Measurements from ENCODE around the gene HLA-DPA1. TPM values are rescaled to one million over a fixed set of nuclear protein-coding genes. Genes with fewer than 3 reads are reported as not detected.
A peak's percentile ranks its signal among the peaks of the same experiment; 100 is the strongest.

HLA-DPA1 gene
- total RNA-seq, 1 donor: 0.18 TPM

- no peak overlapping the region for H3K4me3 ChIP-seq (ENCODE audit: low read depth, low read length)
- no peak for TF ChIP-seq CTCF (IDR thresholded peaks at IDR 0.05; ENCODE audit: insufficient read depth, low read length)
- no peak for DNase-seq (ENCODE audit: low read depth)
Measured at GRCh38 chr6:33034554-33034953, 38.9 kb downstream of the HLA-DPA1 start.

GRCh38 chr6:33030245-33030644 lies 43.2 kb downstream of the HLA-DPA1 start:
- H3K4me3 ChIP-seq (ENCODE audit: low read depth, low read length): no peak overlapping the region
- TF ChIP-seq CTCF (IDR thresholded peaks at IDR 0.05; ENCODE audit: insufficient read depth, low read length): no peak
- DNase-seq (ENCODE audit: low read depth): no peak

GRCh38 chr6:33029328-33030184 lies 43.9 kb downstream of the HLA-DPA1 start:
- H3K4me3 ChIP-seq (ENCODE audit: low read depth, low read length): no peak overlapping the region
- no peak for TF ChIP-seq CTCF (IDR thresholded peaks at IDR 0.05; ENCODE audit: insufficient read depth, low read length)
- peak; percentile 2 for DNase-seq (ENCODE audit: low read depth)

- no peak for TF ChIP-seq CTCF (IDR thresholded peaks at IDR 0.05; ENCODE audit: insufficient read depth, low read length)
- no peak for DNase-seq (ENCODE audit: low read depth)
- no peak overlapping the region for H3K4me3 ChIP-seq (ENCODE audit: low read depth, low read length)
Measured at GRCh38 chr6:33028220-33028849, 45.1 kb downstream of the HLA-DPA1 start.

- TF ChIP-seq CTCF (IDR thresholded peaks at IDR 0.05; ENCODE audit: insufficient read depth, low read length): no peak
- no peak overlapping the region for H3K4me3 ChIP-seq (ENCODE audit: low read depth, low read length)
- no peak for DNase-seq (ENCODE audit: low read depth)
Measured at GRCh38 chr6:33024521-33024920, 48.9 kb downstream of the HLA-DPA1 start.

- no peak for DNase-seq (ENCODE audit: low read depth)
- no peak for TF ChIP-seq CTCF (IDR thresholded peaks at IDR 0.05; ENCODE audit: insufficient read depth, low read length)
Measured at GRCh38 chr6:33023536-33023935, 49.9 kb downstream of the HLA-DPA1 start.

More at GRCh38 chr6:33023536-33023935, 49.9 kb downstream of the HLA-DPA1 start:
- H3K4me3 ChIP-seq (ENCODE audit: low read depth, low read length): no peak overlapping the region

Data from fibroblast of the aortic adventitia (primary cell).